GM21526 (cell line): ENCODE results near the gene ANO6.

ENCODE experiments used
- ATAC-seq: cut with Tn5 transposase; IDR thresholded peaks from one replicate; pipeline ENCODE4 v1.9.1; 2021; ENCODE audit warnings: moderate library complexity; ENCODE audit not compliant: unreplicated experiment, low FRiP score

Gene ANO6

GRCh38 chr12:45270951-45271350, 55.1 kb downstream of the ANO6 start:
- ATAC-seq: no peak

- no peak for ATAC-seq
Measured at GRCh38 chr12:45273717-45274271, 57.9 kb downstream of the ANO6 start.

GRCh38 chr12:45276154-45276755, 60.4 kb downstream of the ANO6 start:
- ATAC-seq: no peak

- no peak for ATAC-seq
Measured at GRCh38 chr12:45278447-45278846, 62.6 kb downstream of the ANO6 start.

- ATAC-seq: no peak
Measured at GRCh38 chr12:45279931-45280830, 64.3 kb downstream of the ANO6 start.

- ATAC-seq: no peak
Measured at GRCh38 chr12:45281994-45282393, 66.1 kb downstream of the ANO6 start.

- no peak for ATAC-seq
Measured at GRCh38 chr12:45282411-45282810, 66.5 kb downstream of the ANO6 start.

GRCh38 chr12:45284096-45284901, 68.4 kb downstream of the ANO6 start:
- no peak for ATAC-seq

- no peak for ATAC-seq
Measured at GRCh38 chr12:45285717-45286116, 69.8 kb downstream of the ANO6 start.

GRCh38 chr12:45286621-45287020, 70.7 kb downstream of the ANO6 start:
- no peak for ATAC-seq

GRCh38 chr12:45289245-45290215, 73.6 kb downstream of the ANO6 start:
- no peak for ATAC-seq

GRCh38 chr12:45290216-45290605, 74.3 kb downstream of the ANO6 start:
- ATAC-seq: no peak

- ATAC-seq: no peak
Measured at GRCh38 chr12:45291518-45291917, 75.6 kb downstream of the ANO6 start.

- ATAC-seq: no peak
Measured at GRCh38 chr12:45292486-45293195, 76.7 kb downstream of the ANO6 start.

- ATAC-seq: no peak
Measured at GRCh38 chr12:45294906-45295305, 79.0 kb downstream of the ANO6 start.

GRCh38 chr12:45296046-45296586, 80.2 kb downstream of the ANO6 start:
- ATAC-seq: no peak

GRCh38 chr12:45298047-45298446, 82.2 kb downstream of the ANO6 start:
- ATAC-seq: no peak

- no peak for ATAC-seq
Measured at GRCh38 chr12:45298721-45299692, 83.1 kb downstream of the ANO6 start.
